ENCODE data around the gene ST7. TPM values are rescaled to one million over a fixed set of nuclear protein-coding genes. Genes with fewer than 3 reads are reported as not detected.
A peak's percentile ranks its signal among the peaks of the same experiment; 100 is the strongest.
"Not testable (repeated sequence)": the region's sequence is repeated elsewhere in the genome, so short reads cannot be mapped to it uniquely, and the experiment has no call there.

The ST7 gene
- total and polyA plus RNA-seq, 5 donors from 2014 or later, result 7.3 to 15.5 (median 9.9) TPM

- Mint-ChIP-seq H3K36me3 (no peaks in the 10 kb centered on the region), H3K27ac (peak overlapping the region; percentile 66 to 93 (median 85)), H3K4me1 (peaks cover 14 to 52% (median 23%) of the 10 kb centered on the region in 4 donors), H3K27me3 (no peaks in the 10 kb centered on the region), H3K9me3 (no peaks in the 10 kb centered on the region), H3K4me3 (peak overlapping the region; percentile 94 to 96 (median 96))
- Histone ChIP-seq H3K27me3 (ENCODE audit: control insufficient read depth, insufficient read depth, low read length) (no peaks in the 10 kb centered on the region), H3K4me3 (ENCODE audit: low read depth, low read length) (peak overlapping the region; percentile 93), H3K4me1 (ENCODE audit: control insufficient read depth, insufficient read depth, low read length, poor library complexity, severe bottlenecking) (peaks cover 32% of the 10 kb centered on the region), H3K27ac (ENCODE audit: insufficient read depth, low read length, poor library complexity, severe bottlenecking) (peak overlapping the region; percentile 71), H3K9me3 (ENCODE audit: control insufficient read depth in 2 of 2, low read length in 2 of 2) (no peaks in the 10 kb centered on the region), H3K36me3 (ENCODE audit: control insufficient read depth, insufficient read depth, low read length) (no peaks in the 10 kb centered on the region)
- ATAC-seq (ENCODE audit: low read depth in 2 of 2) (no peak), DNase-seq (peak in 1 of 3 donors; percentile 31)
Measured at GRCh38 chr7:116953906-116954838, 871 bp downstream of the ST7 start.

GRCh38 chr7:116955340-116955739, 2.0 kb downstream of the ST7 start:
- no peaks in the 10 kb centered on the region for H3K9me3 Mint-ChIP-seq
- H3K36me3 Mint-ChIP-seq, result no peaks in the 10 kb centered on the region
- DNase-seq (no peak), ATAC-seq (ENCODE audit: low read depth in 2 of 2) (no peak)
- H3K4me1 ChIP-seq (ENCODE audit: control insufficient read depth, insufficient read depth, low read length, poor library complexity, severe bottlenecking), result peaks cover 32% of the 10 kb centered on the region
- no peaks in the 10 kb centered on the region for H3K36me3 ChIP-seq (ENCODE audit: control insufficient read depth, insufficient read depth, low read length)
- peak overlapping the region; percentile 8 to 89 (median 85) for H3K27ac Mint-ChIP-seq
- H3K9me3 ChIP-seq (ENCODE audit: control insufficient read depth in 2 of 2, low read length in 2 of 2), result no peaks in the 10 kb centered on the region
- no peaks in the 10 kb centered on the region for H3K27me3 Mint-ChIP-seq
- H3K4me3 ChIP-seq (ENCODE audit: low read depth, low read length), result peak overlapping the region; percentile 93
- peak overlapping the region; percentile 9 for H3K27ac ChIP-seq (ENCODE audit: insufficient read depth, low read length, poor library complexity, severe bottlenecking)
- H3K4me1 Mint-ChIP-seq, result peaks cover 14 to 54% (median 24%) of the 10 kb centered on the region in 4 donors
- H3K27me3 ChIP-seq (ENCODE audit: control insufficient read depth, insufficient read depth, low read length), result no peaks in the 10 kb centered on the region
- H3K4me3 Mint-ChIP-seq, result peak overlapping the region; percentile 94 to 96 (median 96)

GRCh38 chr7:116955801-116956476, 2.6 kb downstream of the ST7 start:
- Histone ChIP-seq H3K4me1 (ENCODE audit: control insufficient read depth, insufficient read depth, low read length, poor library complexity, severe bottlenecking) (peaks cover 32% of the 10 kb centered on the region), H3K27me3 (ENCODE audit: control insufficient read depth, insufficient read depth, low read length) (no peaks in the 10 kb centered on the region), H3K27ac (ENCODE audit: insufficient read depth, low read length, poor library complexity, severe bottlenecking) (no peak overlapping the region), H3K36me3 (ENCODE audit: control insufficient read depth, insufficient read depth, low read length) (no peaks in the 10 kb centered on the region), H3K9me3 (ENCODE audit: control insufficient read depth in 2 of 2, low read length in 2 of 2) (no peaks in the 10 kb centered on the region), H3K4me3 (ENCODE audit: low read depth, low read length) (peak overlapping the region; percentile 93)
- peak overlapping the region; percentile 4 to 96 (median 95) for H3K4me3 Mint-ChIP-seq
- peaks cover 17 to 54% (median 27%) of the 10 kb centered on the region in 4 donors for H3K4me1 Mint-ChIP-seq
- ATAC-seq (ENCODE audit: low read depth in 2 of 2) (no peak), DNase-seq (peak in 1 of 3 donors; percentile 42)
- H3K27me3 Mint-ChIP-seq, result no peaks in the 10 kb centered on the region
- peak overlapping the region; percentile 6 to 85 (median 72) for H3K27ac Mint-ChIP-seq
- peaks cover 0 to 1% (median 0%) of the 10 kb centered on the region in 7 donors for H3K9me3 Mint-ChIP-seq
- no peaks in the 10 kb centered on the region for H3K36me3 Mint-ChIP-seq

GRCh38 chr7:116956477-116956804, 3.1 kb downstream of the ST7 start:
- H3K36me3 ChIP-seq (ENCODE audit: control insufficient read depth, insufficient read depth, low read length), result no peaks in the 10 kb centered on the region
- ATAC-seq (ENCODE audit: low read depth in 2 of 2) (no peak), DNase-seq (no peak)
- H3K27ac ChIP-seq (ENCODE audit: insufficient read depth, low read length, poor library complexity, severe bottlenecking), result no peak overlapping the region
- no peaks in the 10 kb centered on the region for H3K9me3 ChIP-seq (ENCODE audit: control insufficient read depth in 2 of 2, low read length in 2 of 2)
- H3K36me3 Mint-ChIP-seq, result no peaks in the 10 kb centered on the region
- H3K9me3 Mint-ChIP-seq, result peaks cover 0 to 2% (median 0%) of the 10 kb centered on the region in 7 donors
- peak overlapping the region in 3 of 4 donors; percentile 4 to 96 (median 94) for H3K4me3 Mint-ChIP-seq
- peak overlapping the region; percentile 93 for H3K4me3 ChIP-seq (ENCODE audit: low read depth, low read length)
- no peaks in the 10 kb centered on the region for H3K27me3 Mint-ChIP-seq
- peaks cover 17 to 57% (median 31%) of the 10 kb centered on the region in 4 donors for H3K4me1 Mint-ChIP-seq
- H3K27ac Mint-ChIP-seq, result peak overlapping the region in 2 of 3 donors; percentile 72 to 85
- H3K27me3 ChIP-seq (ENCODE audit: control insufficient read depth, insufficient read depth, low read length), result no peaks in the 10 kb centered on the region
- peaks cover 32% of the 10 kb centered on the region for H3K4me1 ChIP-seq (ENCODE audit: control insufficient read depth, insufficient read depth, low read length, poor library complexity, severe bottlenecking)

GRCh38 chr7:116957874-116958273, 4.6 kb downstream of the ST7 start:
- Mint-ChIP-seq H3K27me3 (no peaks in the 10 kb centered on the region), H3K4me3 (no peak overlapping the region), H3K4me1 (peaks cover 27 to 58% (median 39%) of the 10 kb centered on the region in 4 donors), H3K36me3 (no peaks in the 10 kb centered on the region), H3K27ac (no peak overlapping the region), H3K9me3 (peaks cover 0 to 3% (median 0%) of the 10 kb centered on the region in 7 donors)
- Histone ChIP-seq H3K9me3 (ENCODE audit: control insufficient read depth in 2 of 2, low read length in 2 of 2) (no peaks in the 10 kb centered on the region), H3K27me3 (ENCODE audit: control insufficient read depth, insufficient read depth, low read length) (no peaks in the 10 kb centered on the region), H3K4me1 (ENCODE audit: control insufficient read depth, insufficient read depth, low read length, poor library complexity, severe bottlenecking) (peaks cover 33% of the 10 kb centered on the region), H3K4me3 (ENCODE audit: low read depth, low read length) (no peak overlapping the region), H3K27ac (ENCODE audit: insufficient read depth, low read length, poor library complexity, severe bottlenecking) (no peak overlapping the region), H3K36me3 (ENCODE audit: control insufficient read depth, insufficient read depth, low read length) (no peaks in the 10 kb centered on the region)
- ATAC-seq (ENCODE audit: low read depth in 2 of 2) (no peak), DNase-seq (no peak)

GRCh38 chr7:116961966-116962673, 8.8 kb downstream of the ST7 start:
- H3K4me1 ChIP-seq (ENCODE audit: control insufficient read depth, insufficient read depth, low read length, poor library complexity, severe bottlenecking); H3K9me3 ChIP-seq (ENCODE audit: control insufficient read depth in 2 of 2, low read length in 2 of 2); ATAC-seq (ENCODE audit: low read depth in 2 of 2); H3K36me3 ChIP-seq (ENCODE audit: control insufficient read depth, insufficient read depth, low read length); H3K27ac ChIP-seq (ENCODE audit: insufficient read depth, low read length, poor library complexity, severe bottlenecking); H3K27me3 Mint-ChIP-seq; H3K36me3 Mint-ChIP-seq; H3K27me3 ChIP-seq (ENCODE audit: control insufficient read depth, insufficient read depth, low read length); H3K9me3 Mint-ChIP-seq: not testable (repeated sequence)
- peaks cover 18 to 32% (median 23%) of the 10 kb centered on the region in 4 donors for H3K4me1 Mint-ChIP-seq
- H3K27ac Mint-ChIP-seq, result peak overlapping the region in 2 of 3 donors; percentile 52 to 76
- H3K4me3 ChIP-seq (ENCODE audit: low read depth, low read length), result peak overlapping the region; percentile 34
- peak in 2 of 3 donors; percentile 32 to 62 for DNase-seq
- H3K4me3 Mint-ChIP-seq, result peak overlapping the region; percentile 17 to 61 (median 56)

- H3K36me3 Mint-ChIP-seq, result no peaks in the 10 kb centered on the region
- DNase-seq (no peak), ATAC-seq (ENCODE audit: low read depth in 2 of 2) (no peak)
- peak overlapping the region in 1 of 3 donors; percentile 52 for H3K27ac Mint-ChIP-seq
- peaks cover 0 to 3% (median 0%) of the 10 kb centered on the region in 7 donors for H3K9me3 Mint-ChIP-seq
- H3K4me3 ChIP-seq (ENCODE audit: low read depth, low read length), result no peak overlapping the region
- no peak overlapping the region for H3K27ac ChIP-seq (ENCODE audit: insufficient read depth, low read length, poor library complexity, severe bottlenecking)
- peaks cover 8% of the 10 kb centered on the region for H3K4me1 ChIP-seq (ENCODE audit: control insufficient read depth, insufficient read depth, low read length, poor library complexity, severe bottlenecking)
- no peaks in the 10 kb centered on the region for H3K27me3 ChIP-seq (ENCODE audit: control insufficient read depth, insufficient read depth, low read length)
- no peak overlapping the region for H3K4me3 Mint-ChIP-seq
- H3K9me3 ChIP-seq (ENCODE audit: control insufficient read depth in 2 of 2, low read length in 2 of 2), result no peaks in the 10 kb centered on the region
- peaks cover 18 to 33% (median 23%) of the 10 kb centered on the region in 4 donors for H3K4me1 Mint-ChIP-seq
- H3K27me3 Mint-ChIP-seq, result no peaks in the 10 kb centered on the region
- H3K36me3 ChIP-seq (ENCODE audit: control insufficient read depth, insufficient read depth, low read length), result no peaks in the 10 kb centered on the region
Measured at GRCh38 chr7:116963234-116963633, 9.9 kb downstream of the ST7 start.

All from CD4-positive, CD25-positive, alpha-beta regulatory T cell (primary cell).